ENCODE data around the gene ADK.

DNA sequence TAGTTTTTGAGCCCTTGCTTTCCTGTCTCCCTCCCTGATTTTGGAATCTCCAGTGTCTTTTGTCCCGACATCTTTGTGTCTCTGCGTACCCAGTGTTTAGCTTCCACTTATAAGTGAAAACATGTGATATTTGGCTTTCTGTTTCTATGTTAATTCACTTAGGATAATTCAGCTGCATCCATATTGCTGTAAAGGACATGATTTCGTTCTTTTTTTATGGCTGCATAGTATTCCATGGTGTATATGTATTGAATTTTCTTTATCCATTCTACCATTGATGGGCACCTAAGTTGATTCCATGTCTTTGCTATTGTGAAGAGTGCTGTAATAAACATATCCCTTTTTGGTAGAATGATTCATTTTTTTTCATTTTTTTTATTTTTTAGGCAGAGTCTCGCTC is 48.3 kb downstream of the ADK start:
- TF ChIP-seq POLR2A (IDR thresholded peaks at IDR 0.05): no peak
- TF ChIP-seq, protein P1, sequence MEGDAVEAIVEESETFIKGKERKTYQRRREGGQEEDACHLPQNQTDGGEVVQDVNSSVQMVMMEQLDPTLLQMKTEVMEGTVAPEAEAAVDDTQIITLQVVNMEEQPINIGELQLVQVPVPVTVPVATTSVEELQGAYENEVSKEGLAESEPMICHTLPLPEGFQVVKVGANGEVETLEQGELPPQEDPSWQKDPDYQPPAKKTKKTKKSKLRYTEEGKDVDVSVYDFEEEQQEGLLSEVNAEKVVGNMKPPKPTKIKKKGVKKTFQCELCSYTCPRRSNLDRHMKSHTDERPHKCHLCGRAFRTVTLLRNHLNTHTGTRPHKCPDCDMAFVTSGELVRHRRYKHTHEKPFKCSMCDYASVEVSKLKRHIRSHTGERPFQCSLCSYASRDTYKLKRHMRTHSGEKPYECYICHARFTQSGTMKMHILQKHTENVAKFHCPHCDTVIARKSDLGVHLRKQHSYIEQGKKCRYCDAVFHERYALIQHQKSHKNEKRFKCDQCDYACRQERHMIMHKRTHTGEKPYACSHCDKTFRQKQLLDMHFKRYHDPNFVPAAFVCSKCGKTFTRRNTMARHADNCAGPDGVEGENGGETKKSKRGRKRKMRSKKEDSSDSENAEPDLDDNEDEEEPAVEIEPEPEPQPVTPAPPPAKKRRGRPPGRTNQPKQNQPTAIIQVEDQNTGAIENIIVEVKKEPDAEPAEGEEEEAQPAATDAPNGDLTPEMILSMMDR (IDR thresholded peaks at IDR 0.05): no peak

Data from right lobe of liver (tissue), 4 donors.